SU-DHL-6 (cell line): Measurements from ENCODE around the gene TMEM106A.

Experiments
- H2AFZ ChIP-seq: fragments of 200-600 bp; sonication (generic); 2 replicates; pipeline ENCODE4 v1.6.1; 2014; ENCODE audit warnings: low read depth, mild to moderate bottlenecking, moderate library complexity, mixed read lengths, antibody characterized with exemption, low read length; ENCODE audit not compliant: severe bottlenecking
- H3F3A ChIP-seq: fragments of 200-600 bp; shearing (Covaris generic); 2 replicates; pipeline ENCODE4 v1.6.0; 2016; ENCODE audit warnings: antibody characterized with exemption, mild to moderate bottlenecking; ENCODE audit not compliant: insufficient read depth
- H3K27ac ChIP-seq: fragments of 200-600 bp; sonication (generic); 2 replicates; pipeline ENCODE4 v1.5.1; 2016; ENCODE audit warnings: low read depth, mild to moderate bottlenecking, low read length, moderate library complexity, mixed read lengths
- H3K27me3 ChIP-seq: fragments of 200-600 bp; sonication (generic), shearing (Covaris generic); 2 replicates; pipeline ENCODE4 v1.6.0; 2014; ENCODE audit warnings: mild to moderate bottlenecking, low read length
- H3K36me3 ChIP-seq: fragments of 200-600 bp; sonication (generic); 2 replicates; pipeline ENCODE4 v1.6.1; 2014; ENCODE audit warnings: mild to moderate bottlenecking, low read length, mixed read lengths
- H3K4me2 ChIP-seq: fragments of 300-600, 200-600 bp; shearing (Covaris generic), sonication (generic); 2 replicates; pipeline ENCODE4 v1.6.0; 2014; ENCODE audit warnings: low read length, low read depth, mild to moderate bottlenecking; ENCODE audit not compliant: poor library complexity, severe bottlenecking
- H3K4me3 ChIP-seq: fragments of 200-600 bp; sonication (generic); 2 replicates; pipeline ENCODE4 v1.5.1; 2014; ENCODE audit warnings: antibody characterized with exemption, low read length, mild to moderate bottlenecking, mixed read lengths; ENCODE audit not compliant: insufficient read depth, poor library complexity, severe bottlenecking
- H3K79me2 ChIP-seq: fragments of 200-600 bp; sonication (generic); 2 replicates; pipeline ENCODE4 v1.6.1; 2014; ENCODE audit warnings: mild to moderate bottlenecking, low read length, moderate library complexity; ENCODE audit not compliant: insufficient read depth
- H3K9ac ChIP-seq: fragments of 200-600 bp; sonication (generic); 2 replicates; pipeline ENCODE4 v1.7.0; 2014; ENCODE audit warnings: mild to moderate bottlenecking, low read length
- H3K9me2 ChIP-seq: fragments of 200-600 bp; sonication (generic); replicated peaks from 2 replicates; pipeline ENCODE4 v1.6.1; 2014; ENCODE audit warnings: low read length; ENCODE audit not compliant: insufficient read depth
- H3K9me3 ChIP-seq: fragments of 200-600 bp; sonication (generic); 2 replicates; pipeline ENCODE4 v1.6.1; 2014; ENCODE audit warnings: low read length, mixed read lengths; ENCODE audit not compliant: insufficient read depth
- H4K20me1 ChIP-seq: fragments of 200-600 bp; sonication (generic); 2 replicates; pipeline ENCODE4 v1.6.1; 2014; ENCODE audit warnings: low read depth, mild to moderate bottlenecking, antibody characterized with exemption, low read length, moderate library complexity, mixed read lengths
- CTCF ChIP-seq: fragments of 200-600 bp; sonication (generic); IDR thresholded peaks from one replicate; pipeline ENCODE4 v1.5.1; 2017; ENCODE audit warnings: antibody characterized with exemption, mild to moderate bottlenecking, low read length, moderate library complexity; ENCODE audit not compliant: insufficient read depth, poor library complexity, severe bottlenecking
- EZH2phosphoT487 ChIP-seq: fragments of 200-600 bp; sonication (generic), shearing (Covaris generic); conservative IDR thresholded peaks from 2 replicates; pipeline ENCODE4 v1.6.1; 2018; ENCODE audit warnings: mild to moderate bottlenecking, antibody characterized with exemption, low read length, moderate library complexity, mixed read lengths

The TMEM106A gene

GRCh38 chr17:43210576-43210975, 1.1 kb upstream of the TMEM106A start:
- peak overlapping the region; percentile 71 for H3K9ac ChIP-seq
- no peaks in the 10 kb centered on the region for H3K27me3 ChIP-seq
- no peaks in the 10 kb centered on the region for H4K20me1 ChIP-seq
- TF ChIP-seq CTCF: no peak
- TF ChIP-seq EZH2phosphoT487: no peak
- H2AFZ ChIP-seq: peak overlapping the region; percentile 86
- peak overlapping the region; percentile 65 for H3K27ac ChIP-seq
- no peaks in the 10 kb centered on the region for H3K36me3 ChIP-seq
- H3K4me2 ChIP-seq: peak overlapping the region; percentile 91
- no peaks in the 10 kb centered on the region for H3K9me2 ChIP-seq
- peak overlapping the region; percentile 87 for H3K4me3 ChIP-seq
- H3K9me3 ChIP-seq: no peaks in the 10 kb centered on the region
- H3K79me2 ChIP-seq: no peaks in the 10 kb centered on the region
- peaks cover 12% of the 10 kb centered on the region for H3F3A ChIP-seq

GRCh38 chr17:43211123-43211479, 574 bp upstream of the TMEM106A start:
- no peaks in the 10 kb centered on the region for H3K36me3 ChIP-seq
- H3K79me2 ChIP-seq: no peaks in the 10 kb centered on the region
- no peaks in the 10 kb centered on the region for H3K9me3 ChIP-seq
- peak overlapping the region; percentile 91 for H3K4me2 ChIP-seq
- H3K27me3 ChIP-seq: no peaks in the 10 kb centered on the region
- H3K9ac ChIP-seq: peak overlapping the region; percentile 71
- H3F3A ChIP-seq: peaks cover 12% of the 10 kb centered on the region
- peak overlapping the region; percentile 86 for H2AFZ ChIP-seq
- H3K27ac ChIP-seq: peak overlapping the region; percentile 65
- peak overlapping the region; percentile 87 for H3K4me3 ChIP-seq
- TF ChIP-seq EZH2phosphoT487: no peak
- no peaks in the 10 kb centered on the region for H3K9me2 ChIP-seq
- no peaks in the 10 kb centered on the region for H4K20me1 ChIP-seq

GRCh38 chr17:43212641-43213490, 1.2 kb downstream of the TMEM106A start:
- Histone ChIP-seq H3F3A (peaks cover 12% of the 10 kb centered on the region), H3K27me3 (no peaks in the 10 kb centered on the region), H3K79me2 (no peaks in the 10 kb centered on the region), H4K20me1 (no peaks in the 10 kb centered on the region), H3K4me3 (peak overlapping the region; percentile 87), H3K9me2 (no peaks in the 10 kb centered on the region), H3K9ac (peak overlapping the region; percentile 71), H3K4me2 (peak overlapping the region; percentile 91), H3K27ac (peak overlapping the region; percentile 55; the same call in 1 of the 2 replicates), H3K36me3 (no peaks in the 10 kb centered on the region), H3K9me3 (no peaks in the 10 kb centered on the region), H2AFZ (no peak overlapping the region)
- TF ChIP-seq EZH2phosphoT487: no peak
- no peak for TF ChIP-seq CTCF

GRCh38 chr17:43213545-43213944, 1.9 kb downstream of the TMEM106A start:
- H3K4me3 ChIP-seq: no peak overlapping the region
- H3F3A ChIP-seq: peaks cover 12% of the 10 kb centered on the region
- H4K20me1 ChIP-seq: no peaks in the 10 kb centered on the region
- no peak overlapping the region for H3K4me2 ChIP-seq
- no peaks in the 10 kb centered on the region for H3K9me2 ChIP-seq
- H2AFZ ChIP-seq: no peak overlapping the region
- H3K36me3 ChIP-seq: no peaks in the 10 kb centered on the region
- no peaks in the 10 kb centered on the region for H3K9me3 ChIP-seq
- TF ChIP-seq EZH2phosphoT487 (no peak), CTCF (no peak)
- no peaks in the 10 kb centered on the region for H3K27me3 ChIP-seq
- H3K9ac ChIP-seq: no peak overlapping the region
- no peaks in the 10 kb centered on the region for H3K79me2 ChIP-seq
- no peak overlapping the region for H3K27ac ChIP-seq
